ENCODE data around the gene ORC6.

The ORC6 gene

GRCh38 chr16:46693598-46693997 lies 4.1 kb downstream of the ORC6 start:
- H3K4me1 ChIP-seq (ENCODE audit: insufficient read depth, low read length, severe bottlenecking) = peaks cover 21% of the 10 kb centered on the region
- no peak overlapping the region for H3K4me3 ChIP-seq (ENCODE audit: low read depth, low read length, poor library complexity, severe bottlenecking)
- H3K27ac ChIP-seq (ENCODE audit: low read depth, low read length, poor library complexity, severe bottlenecking) = no peak overlapping the region
- H2AFZ ChIP-seq (ENCODE audit: low read length) = no peak overlapping the region
- H3K27me3 ChIP-seq (ENCODE audit: insufficient read depth, low read length) = no peaks in the 10 kb centered on the region
- no peak overlapping the region for H3K4me2 ChIP-seq (ENCODE audit: low read length)
- H3F3A ChIP-seq (ENCODE audit: insufficient read depth, low read length) = no peaks in the 10 kb centered on the region
- no peak for TF ChIP-seq EZH2 (IDR thresholded peaks at IDR 0.05; ENCODE audit: borderline replicate concordance, low read length)
- TF ChIP-seq CTCF (IDR thresholded peaks at IDR 0.05; ENCODE audit: low read length) = no peak
- no peak overlapping the region for H3K9ac ChIP-seq (ENCODE audit: low read length)
- no peaks in the 10 kb centered on the region for H3K9me3 ChIP-seq (ENCODE audit: low read length)
- peaks cover 72% of the 10 kb centered on the region for H3K36me3 ChIP-seq (ENCODE audit: insufficient read depth, low read length)
- peaks cover 23% of the 10 kb centered on the region for H3K79me2 ChIP-seq (ENCODE audit: insufficient read depth, low read length)
- H4K20me1 ChIP-seq (ENCODE audit: insufficient read depth, low read length) = no peaks in the 10 kb centered on the region
- no peaks in the 10 kb centered on the region for H3K9me2 ChIP-seq (ENCODE audit: low read depth, low read length)

- no peak overlapping the region for H3K9ac ChIP-seq (ENCODE audit: low read length)
- no peak overlapping the region for H3K4me2 ChIP-seq (ENCODE audit: low read length)
- H3K4me1 ChIP-seq (ENCODE audit: insufficient read depth, low read length, severe bottlenecking) = peaks cover 15% of the 10 kb centered on the region
- H3K27ac ChIP-seq (ENCODE audit: low read depth, low read length, poor library complexity, severe bottlenecking) = no peak overlapping the region
- H3K36me3 ChIP-seq (ENCODE audit: insufficient read depth, low read length) = peaks cover 87% of the 10 kb centered on the region
- no peaks in the 10 kb centered on the region for H3K27me3 ChIP-seq (ENCODE audit: insufficient read depth, low read length)
- H3K9me2 ChIP-seq (ENCODE audit: low read depth, low read length) = no peaks in the 10 kb centered on the region
- TF ChIP-seq CTCF (IDR thresholded peaks at IDR 0.05; ENCODE audit: low read length) = no peak
- no peak for TF ChIP-seq EZH2 (IDR thresholded peaks at IDR 0.05; ENCODE audit: borderline replicate concordance, low read length)
- no peaks in the 10 kb centered on the region for H3K9me3 ChIP-seq (ENCODE audit: low read length)
- peaks cover 14% of the 10 kb centered on the region for H3K79me2 ChIP-seq (ENCODE audit: insufficient read depth, low read length)
- H2AFZ ChIP-seq (ENCODE audit: low read length) = no peak overlapping the region
- H3K4me3 ChIP-seq (ENCODE audit: low read depth, low read length, poor library complexity, severe bottlenecking) = no peak overlapping the region
- no peaks in the 10 kb centered on the region for H4K20me1 ChIP-seq (ENCODE audit: insufficient read depth, low read length)
- no peaks in the 10 kb centered on the region for H3F3A ChIP-seq (ENCODE audit: insufficient read depth, low read length)
These were observed 6.5 kb downstream of the ORC6 start for GRCh38 chr16:46695937-46696336.

- H3K36me3 ChIP-seq (ENCODE audit: insufficient read depth, low read length) = peaks cover 77% of the 10 kb centered on the region
- peaks cover 4% of the 10 kb centered on the region for H3K79me2 ChIP-seq (ENCODE audit: insufficient read depth, low read length)
These were observed 7.5 kb downstream of the ORC6 start for GRCh38 chr16:46696957-46697356.

More at GRCh38 chr16:46696957-46697356, 7.5 kb downstream of the ORC6 start:
- Histone ChIP-seq H4K20me1 (ENCODE audit: insufficient read depth, low read length) (no peaks in the 10 kb centered on the region), H3K9me3 (ENCODE audit: low read length) (no peaks in the 10 kb centered on the region), H3K27ac (ENCODE audit: low read depth, low read length, poor library complexity, severe bottlenecking) (no peak overlapping the region), H2AFZ (ENCODE audit: low read length) (no peak overlapping the region), H3F3A (ENCODE audit: insufficient read depth, low read length) (no peaks in the 10 kb centered on the region), H3K9ac (ENCODE audit: low read length) (no peak overlapping the region), H3K4me2 (ENCODE audit: low read length) (no peak overlapping the region), H3K27me3 (ENCODE audit: insufficient read depth, low read length) (no peaks in the 10 kb centered on the region), H3K4me1 (ENCODE audit: insufficient read depth, low read length, severe bottlenecking) (peaks cover 5% of the 10 kb centered on the region), H3K9me2 (ENCODE audit: low read depth, low read length) (no peaks in the 10 kb centered on the region), H3K4me3 (ENCODE audit: low read depth, low read length, poor library complexity, severe bottlenecking) (no peak overlapping the region)
- TF ChIP-seq CTCF (IDR thresholded peaks at IDR 0.05; ENCODE audit: low read length) (no peak), EZH2 (IDR thresholded peaks at IDR 0.05; ENCODE audit: borderline replicate concordance, low read length) (no peak)

Data from OCI-LY1 (cell line).